Measurements from ENCODE around the gene CEP57L1.

- TF ChIP-seq CTCF (IDR thresholded peaks at IDR 0.05 in 2 of 3, conservative IDR thresholded peaks at IDR 0.05 in 1 of 3; ENCODE audit: borderline replicate concordance in 1 of 3, insufficient read depth in 1 of 3, low read depth in 2 of 3, low read length in 2 of 3) (no peak), POLR2AphosphoS5 (IDR thresholded peaks at IDR 0.05; ENCODE audit: low read depth, low read length) (no peak), REST (IDR thresholded peaks at IDR 0.05; ENCODE audit: low read depth) (no peak), ZFX (IDR thresholded peaks at IDR 0.05) (no peak), CEBPB (IDR thresholded peaks at IDR 0.05; ENCODE audit: low read depth) (no peak), ELF1 (IDR thresholded peaks at IDR 0.05; ENCODE audit: borderline replicate concordance, low read depth) (no peak), EZH2 (IDR thresholded peaks at IDR 0.05) (no peak), SIN3A (IDR thresholded peaks at IDR 0.05; ENCODE audit: low read depth) (no peak), EZH2phosphoT487 (IDR thresholded peaks at IDR 0.05; ENCODE audit: borderline replicate concordance) (no peak), ZNF274 (IDR thresholded peaks at IDR 0.05; ENCODE audit: low read depth, low read length) (no peak), SP1 (IDR thresholded peaks at IDR 0.05; ENCODE audit: low read depth) (no peak), POLR2A (IDR thresholded peaks at IDR 0.05; ENCODE audit: borderline replicate concordance, extremely low read depth, insufficient read depth, insufficient read length) (no peak), SRF (IDR thresholded peaks at IDR 0.05; ENCODE audit: low read depth) (no peak)
- TF ChIP-seq, protein P1, sequence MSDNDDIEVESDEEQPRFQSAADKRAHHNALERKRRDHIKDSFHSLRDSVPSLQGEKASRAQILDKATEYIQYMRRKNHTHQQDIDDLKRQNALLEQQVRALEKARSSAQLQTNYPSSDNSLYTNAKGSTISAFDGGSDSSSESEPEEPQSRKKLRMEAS (IDR thresholded peaks at IDR 0.05) = no peak
These were observed 3.2 kb upstream of the CEP57L1 start for GRCh38 chr6:109092074-109092473.

All from HCT116 (cell line).